Measurements from ENCODE around the gene GRM1.

GRM1 gene

DNA sequence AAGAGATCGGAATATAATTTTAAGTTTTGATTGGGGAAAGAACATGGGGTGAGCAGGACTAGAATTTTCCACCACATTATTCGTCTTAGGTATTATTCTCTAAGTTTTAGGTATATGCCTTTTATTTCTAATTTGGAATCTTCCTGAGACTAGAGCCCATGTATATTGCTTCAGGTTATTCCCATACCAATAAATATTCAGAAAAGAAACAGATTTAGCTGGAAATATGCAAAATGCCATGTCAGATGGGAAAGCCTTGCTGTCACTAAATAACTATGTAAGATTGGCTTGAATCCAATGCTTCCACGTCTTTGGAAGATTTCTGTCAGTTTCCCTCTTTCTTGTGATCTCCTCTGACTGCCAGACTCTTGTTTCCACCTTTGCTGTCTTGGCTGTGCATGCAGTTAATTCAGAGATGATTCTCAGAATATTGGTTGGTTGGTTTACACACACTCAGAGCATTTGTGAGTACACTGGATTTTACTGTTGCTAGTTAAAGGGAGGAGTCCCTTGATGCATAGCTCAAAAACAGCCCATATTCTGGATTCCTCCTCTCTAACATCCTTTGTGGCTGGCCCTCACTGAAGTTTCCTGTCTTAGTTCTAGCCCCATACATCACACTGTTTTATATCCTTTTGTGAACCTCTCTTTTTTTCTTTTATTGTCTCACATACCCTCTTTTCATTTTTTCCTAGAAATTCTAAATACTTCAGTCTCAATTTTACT is 64.3 kb downstream of the GRM1 start:
- Histone ChIP-seq H3K36me3 (ENCODE audit: insufficient read depth, low read length) (no peaks in the 10 kb centered on the region), H3K9ac (ENCODE audit: low read depth, low read length) (no peak overlapping the region), H3K27ac (ENCODE audit: low read length) (no peak overlapping the region), H3K9me3 (ENCODE audit: insufficient read depth, low read length, severe bottlenecking) (no peaks in the 10 kb centered on the region), H4K20me1 (ENCODE audit: insufficient read depth, low read length) (no peaks in the 10 kb centered on the region), H2AFZ (ENCODE audit: low read depth, low read length) (no peak overlapping the region), H3K4me2 (ENCODE audit: insufficient read depth, low read length) (no peak overlapping the region), H3K4me3 (ENCODE audit: low read depth in 1 of 2, low read length in 2 of 2) (no peak overlapping the region), H3K27me3 (ENCODE audit: insufficient read depth, low read length, poor library complexity) (peaks cover 3% of the 10 kb centered on the region), H3K4me1 (ENCODE audit: insufficient read depth, low read length) (no peaks in the 10 kb centered on the region), H3K79me2 (ENCODE audit: insufficient read depth, low read length) (no peaks in the 10 kb centered on the region)
- ATAC-seq (ENCODE audit: insufficient read depth, low read depth) (no peak), DNase-seq (no peak)
- TF ChIP-seq, protein P1, sequence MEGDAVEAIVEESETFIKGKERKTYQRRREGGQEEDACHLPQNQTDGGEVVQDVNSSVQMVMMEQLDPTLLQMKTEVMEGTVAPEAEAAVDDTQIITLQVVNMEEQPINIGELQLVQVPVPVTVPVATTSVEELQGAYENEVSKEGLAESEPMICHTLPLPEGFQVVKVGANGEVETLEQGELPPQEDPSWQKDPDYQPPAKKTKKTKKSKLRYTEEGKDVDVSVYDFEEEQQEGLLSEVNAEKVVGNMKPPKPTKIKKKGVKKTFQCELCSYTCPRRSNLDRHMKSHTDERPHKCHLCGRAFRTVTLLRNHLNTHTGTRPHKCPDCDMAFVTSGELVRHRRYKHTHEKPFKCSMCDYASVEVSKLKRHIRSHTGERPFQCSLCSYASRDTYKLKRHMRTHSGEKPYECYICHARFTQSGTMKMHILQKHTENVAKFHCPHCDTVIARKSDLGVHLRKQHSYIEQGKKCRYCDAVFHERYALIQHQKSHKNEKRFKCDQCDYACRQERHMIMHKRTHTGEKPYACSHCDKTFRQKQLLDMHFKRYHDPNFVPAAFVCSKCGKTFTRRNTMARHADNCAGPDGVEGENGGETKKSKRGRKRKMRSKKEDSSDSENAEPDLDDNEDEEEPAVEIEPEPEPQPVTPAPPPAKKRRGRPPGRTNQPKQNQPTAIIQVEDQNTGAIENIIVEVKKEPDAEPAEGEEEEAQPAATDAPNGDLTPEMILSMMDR (IDR thresholded peaks at IDR 0.05; ENCODE audit: borderline replicate concordance, extremely low read depth, low read length, poor library complexity, severe bottlenecking) = no peak
- no peak for TF ChIP-seq EZH2 (IDR thresholded peaks at IDR 0.05; ENCODE audit: borderline replicate concordance, low read depth, low read length, severe bottlenecking)

DNA sequence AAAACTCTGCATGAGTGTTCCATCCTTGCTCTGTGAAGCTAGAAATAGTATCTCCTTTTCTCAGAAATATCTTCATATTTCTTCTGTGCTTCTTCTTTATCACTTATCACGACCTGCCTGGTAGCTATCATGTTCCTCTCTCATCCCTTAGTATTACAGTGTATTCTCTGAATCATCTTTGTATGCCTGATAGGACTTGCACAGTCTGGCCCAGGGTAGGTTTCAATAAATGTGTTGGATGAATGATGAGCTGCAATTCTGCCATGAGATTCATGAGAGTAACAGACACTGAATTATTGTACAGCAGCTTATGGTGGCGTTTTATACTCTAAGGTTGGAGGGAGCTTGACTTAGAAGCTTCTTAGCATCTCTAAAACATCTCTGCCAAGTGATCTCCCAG is 66.6 kb downstream of the GRM1 start:
- Histone ChIP-seq H3K4me2 (ENCODE audit: insufficient read depth, low read length) (no peak overlapping the region), H2AFZ (ENCODE audit: low read depth, low read length) (no peak overlapping the region), H3K36me3 (ENCODE audit: insufficient read depth, low read length) (no peaks in the 10 kb centered on the region), H3K9me3 (ENCODE audit: insufficient read depth, low read length, severe bottlenecking) (no peaks in the 10 kb centered on the region), H3K79me2 (ENCODE audit: insufficient read depth, low read length) (no peaks in the 10 kb centered on the region), H4K20me1 (ENCODE audit: insufficient read depth, low read length) (no peaks in the 10 kb centered on the region), H3K4me1 (ENCODE audit: insufficient read depth, low read length) (no peaks in the 10 kb centered on the region), H3K27me3 (ENCODE audit: insufficient read depth, low read length, poor library complexity) (peaks cover 3% of the 10 kb centered on the region), H3K4me3 (ENCODE audit: low read depth in 1 of 2, low read length in 2 of 2) (no peak overlapping the region), H3K27ac (ENCODE audit: low read length) (no peak overlapping the region), H3K9ac (ENCODE audit: low read depth, low read length) (no peak overlapping the region)
- TF ChIP-seq, protein P1 (IDR thresholded peaks at IDR 0.05; ENCODE audit: borderline replicate concordance, extremely low read depth, low read length, poor library complexity, severe bottlenecking) = no peak
- no peak for TF ChIP-seq EZH2 (IDR thresholded peaks at IDR 0.05; ENCODE audit: borderline replicate concordance, low read depth, low read length, severe bottlenecking)
- ATAC-seq (ENCODE audit: insufficient read depth, low read depth) (no peak), DNase-seq (no peak)

DNA sequence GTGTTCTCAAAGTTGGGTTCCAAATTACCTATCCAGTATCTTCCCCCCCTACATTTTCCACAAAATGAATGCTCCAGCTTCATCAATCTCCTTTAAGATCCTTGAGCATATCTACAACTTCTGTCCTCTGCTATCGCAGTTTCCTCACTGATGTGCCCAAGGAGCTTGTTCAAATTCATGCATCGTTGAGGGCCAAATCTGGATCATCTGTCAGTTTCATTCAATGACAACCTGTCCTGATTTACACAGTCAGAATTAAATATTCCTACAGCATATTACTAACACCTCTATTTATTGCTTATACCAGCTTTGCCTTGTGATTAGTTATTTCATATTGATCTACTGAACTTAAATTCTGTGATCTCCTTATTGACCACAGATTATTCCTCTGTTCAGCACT is 68.7 kb downstream of the GRM1 start:
- TF ChIP-seq EZH2 (IDR thresholded peaks at IDR 0.05; ENCODE audit: borderline replicate concordance, low read depth, low read length, severe bottlenecking) = no peak
- TF ChIP-seq, protein P1 (IDR thresholded peaks at IDR 0.05; ENCODE audit: borderline replicate concordance, extremely low read depth, low read length, poor library complexity, severe bottlenecking) = no peak
- Histone ChIP-seq H3K4me1 (ENCODE audit: insufficient read depth, low read length) (no peaks in the 10 kb centered on the region), H3K36me3 (ENCODE audit: insufficient read depth, low read length) (no peaks in the 10 kb centered on the region), H3K4me2 (ENCODE audit: insufficient read depth, low read length) (no peak overlapping the region), H3K9ac (ENCODE audit: low read depth, low read length) (no peak overlapping the region), H2AFZ (ENCODE audit: low read depth, low read length) (no peak overlapping the region), H3K9me3 (ENCODE audit: insufficient read depth, low read length, severe bottlenecking) (no peaks in the 10 kb centered on the region), H3K27ac (ENCODE audit: low read length) (no peak overlapping the region), H3K27me3 (ENCODE audit: insufficient read depth, low read length, poor library complexity) (no peaks in the 10 kb centered on the region), H3K4me3 (ENCODE audit: low read depth in 1 of 2, low read length in 2 of 2) (no peak overlapping the region), H4K20me1 (ENCODE audit: insufficient read depth, low read length) (no peaks in the 10 kb centered on the region), H3K79me2 (ENCODE audit: insufficient read depth, low read length) (no peaks in the 10 kb centered on the region)
- DNase-seq (no peak), ATAC-seq (ENCODE audit: insufficient read depth, low read depth) (no peak)

Data from DND-41 (cell line).